NCI-H82 (cell line): Measurements from ENCODE around the gene KIF25.

Experiments
- DNase-seq: peaks from one replicate; lab custom pipeline; 2025; lab: John Stamatoyannopoulos, UW

Gene KIF25

DNA sequence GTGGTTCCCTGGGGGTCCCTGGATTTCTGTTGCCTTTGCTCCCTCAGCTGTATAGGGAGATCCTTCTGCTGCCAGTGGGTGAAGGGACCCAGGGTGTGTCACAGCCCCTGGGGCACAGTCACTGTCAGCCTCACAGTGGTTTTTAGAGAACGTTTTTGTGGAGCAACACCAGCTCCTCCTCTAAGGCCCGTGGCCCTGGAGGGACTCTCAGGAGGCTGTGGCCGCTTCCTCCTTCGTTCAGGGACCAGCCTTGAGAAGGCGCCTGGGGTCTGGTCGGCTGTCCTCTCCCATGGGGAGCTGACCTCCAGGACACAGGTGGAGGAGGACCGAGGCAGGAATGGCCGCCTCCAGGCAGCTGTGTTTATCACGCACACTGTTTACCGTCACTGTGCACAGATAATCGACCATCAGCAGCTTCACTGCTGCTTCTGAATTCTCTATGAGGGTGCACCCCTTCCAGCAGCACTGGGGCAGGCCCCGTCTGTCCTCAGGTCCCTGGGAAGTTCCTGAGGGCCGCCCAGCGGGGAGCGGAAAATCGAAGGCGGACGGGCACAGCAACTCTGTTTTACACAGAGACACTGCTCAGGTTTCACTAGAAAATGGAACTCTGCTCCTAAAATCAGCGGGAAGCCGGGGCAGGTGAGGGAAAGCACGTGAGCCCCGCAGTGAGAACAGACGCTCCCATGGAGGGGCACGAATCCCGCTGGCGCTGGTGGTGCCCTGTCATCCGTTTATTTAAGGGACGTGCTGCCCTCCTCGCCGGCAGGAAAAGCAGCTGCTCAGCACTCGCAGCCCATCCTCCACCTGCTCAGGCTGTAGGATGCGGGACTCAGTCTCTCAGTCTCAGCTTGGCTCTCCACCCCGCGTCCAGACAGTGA, 92.0 kb downstream of the KIF25 start:
- no peak for DNase-seq

DNA sequence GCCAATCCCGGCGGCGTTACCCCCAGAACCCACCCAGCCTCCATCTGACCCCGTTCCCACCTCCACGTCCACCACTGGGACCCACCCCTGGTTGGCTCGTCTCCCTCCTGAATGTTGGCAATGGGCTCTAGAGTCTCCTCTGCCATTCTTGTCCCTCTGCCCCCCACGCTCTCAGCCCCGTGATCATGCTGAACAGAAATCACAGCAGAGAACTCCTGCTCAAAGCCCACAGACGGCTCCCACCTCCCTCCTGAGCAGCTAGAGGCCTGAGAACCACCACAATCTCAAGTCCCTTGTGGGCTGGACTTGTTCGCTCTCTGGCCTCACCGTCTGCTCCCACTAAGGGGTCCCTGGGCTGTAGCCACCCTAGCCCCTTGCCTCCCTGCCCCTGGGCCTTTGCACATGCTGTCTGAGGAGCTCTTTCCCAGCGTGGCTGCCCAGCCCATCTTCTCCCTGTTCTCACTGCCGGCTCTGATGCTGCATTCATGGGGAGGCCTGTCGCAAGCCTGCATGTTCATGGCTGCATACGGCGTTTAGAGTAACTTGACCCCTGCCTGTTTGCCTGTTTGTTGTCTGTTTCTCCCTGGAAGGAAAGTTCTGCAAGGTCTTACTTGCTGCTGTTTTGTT, 92.7 kb downstream of the KIF25 start:
- DNase-seq = no peak

DNA sequence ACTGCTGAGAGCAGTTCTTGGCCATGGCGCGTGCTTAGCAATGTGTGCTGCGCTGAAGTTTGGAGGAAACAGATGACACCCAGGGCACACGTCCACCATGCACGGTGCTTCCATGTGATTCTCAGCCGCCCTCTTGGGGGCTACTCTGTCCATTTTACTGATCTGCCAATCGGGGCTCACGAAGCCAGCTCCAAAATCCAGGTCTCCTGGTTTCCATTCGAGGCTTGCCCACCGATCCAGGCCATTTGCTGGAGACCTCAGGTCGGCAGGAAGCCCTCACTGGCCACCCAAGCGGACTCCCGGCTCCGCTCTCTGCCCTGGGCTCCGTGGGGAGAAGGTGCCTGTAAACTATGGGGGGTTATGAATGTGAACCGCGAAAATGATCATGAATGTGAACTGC, 93.2 kb downstream of the KIF25 start:
- DNase-seq = no peak

DNA sequence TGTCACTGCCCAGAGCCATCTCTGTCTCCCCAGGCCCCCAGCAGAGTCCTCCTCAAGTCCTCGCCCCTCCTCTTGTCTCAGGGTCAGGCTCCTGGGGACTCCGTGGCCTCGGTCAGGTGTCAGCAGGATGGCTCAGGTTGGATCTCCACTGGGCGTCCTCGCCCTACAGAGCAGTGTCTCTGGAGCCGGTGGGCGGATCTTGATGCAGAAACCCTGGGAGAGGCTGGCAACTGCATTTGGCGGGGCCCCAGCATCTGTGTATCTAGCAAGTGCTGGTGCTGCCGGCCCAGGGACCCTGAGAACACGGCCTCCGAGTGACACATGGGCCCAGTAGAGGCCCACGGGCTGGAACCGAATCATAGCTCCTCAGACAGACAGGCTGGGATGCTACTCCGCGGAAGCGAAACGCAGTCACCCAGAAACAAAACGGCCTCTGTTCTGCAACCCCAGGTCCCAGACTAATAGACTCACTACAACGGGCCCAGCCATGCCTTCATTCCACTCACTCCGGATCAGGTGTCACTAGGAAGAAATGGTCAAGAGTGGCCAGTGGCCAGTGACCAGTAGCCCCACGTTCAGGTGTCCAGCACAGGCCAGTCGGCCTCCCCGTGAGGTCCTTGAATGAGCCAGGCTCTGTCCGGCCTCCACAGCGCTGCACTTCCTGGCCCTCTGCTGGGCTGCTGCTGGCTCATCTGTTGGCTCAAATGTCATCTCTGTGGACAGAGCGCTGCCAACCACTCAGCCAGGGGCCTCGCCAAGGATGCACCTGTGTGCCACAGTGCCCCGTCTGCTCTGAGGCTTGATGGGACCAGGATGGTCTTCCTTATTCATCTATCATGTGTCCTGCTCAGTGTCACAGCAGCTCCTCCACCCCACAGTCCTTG, 94.2 kb downstream of the KIF25 start:
- no peak for DNase-seq

- DNase-seq = no peak
These were observed 95.1 kb downstream of the KIF25 start for GRCh38 chr6:168092541-168092940.

DNA sequence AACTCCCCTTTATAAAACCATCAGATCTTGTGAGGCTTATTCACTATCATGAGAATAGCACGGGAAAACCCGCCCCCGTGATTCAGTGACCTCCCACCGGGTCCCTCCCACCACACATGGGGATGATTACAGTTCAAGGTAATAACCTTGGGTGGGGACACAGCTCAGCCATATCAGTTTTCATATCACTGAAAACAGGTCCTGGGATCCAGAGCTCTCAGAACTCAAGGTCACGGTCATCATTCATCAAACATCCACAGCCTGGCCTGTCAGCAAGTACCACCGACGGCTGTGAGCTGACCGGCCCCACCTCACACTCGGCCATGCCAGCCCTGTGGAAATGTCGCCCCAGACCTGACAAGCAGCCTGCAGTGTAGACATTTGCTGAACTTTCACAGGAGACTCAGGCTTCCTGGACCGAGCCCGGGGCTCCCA, 95.6 kb downstream of the KIF25 start:
- DNase-seq = no peak

DNA sequence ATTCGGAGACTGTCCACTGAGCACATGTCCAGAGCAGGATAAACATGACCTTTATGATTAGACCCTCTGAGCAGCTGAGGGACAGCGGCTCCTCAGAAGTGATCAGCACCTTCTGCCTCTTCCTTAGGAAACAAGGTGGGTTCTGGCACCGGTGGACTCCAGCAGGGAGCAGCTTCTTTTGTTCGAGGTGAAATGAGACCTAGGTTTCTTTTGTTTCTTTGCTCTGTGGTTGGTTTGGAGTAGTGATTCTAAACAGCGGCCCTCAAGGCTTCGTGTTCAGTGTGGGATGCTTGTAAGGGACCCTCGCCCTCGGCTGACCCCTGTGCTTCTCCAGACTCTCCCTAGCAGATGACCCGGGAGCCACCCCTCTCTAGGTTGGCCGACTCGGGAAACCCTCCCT, 96.2 kb downstream of the KIF25 start:
- no peak for DNase-seq
